Activated CD4-positive, alpha-beta T cell treated with anti-CD3 and anti-CD28 coated beads, Interleukin-2, amount 50 U/mL, for 16 hours (primary cell): ENCODE measurements around the gene SDHA.
"Not testable (repeated sequence)": the region's sequence is repeated elsewhere in the genome, so short reads cannot be mapped to it uniquely, and the experiment has no call there.

Experiments
- DNase-seq: peaks from one replicate; pipeline ENCODE4 v3.0.0-alpha.2; 2020

The SDHA gene

GRCh38 chr5:186091-187041 is 31.8 kb upstream of the SDHA start:
- no peak for DNase-seq

- no peak for DNase-seq
Observed at GRCh38 chr5:187042-187431, 31.1 kb upstream of the SDHA start.

GRCh38 chr5:187617-188451 is 30.3 kb upstream of the SDHA start:
- no peak for DNase-seq

GRCh38 chr5:188488-189481 is 29.3 kb upstream of the SDHA start:
- peak; percentile 91 for DNase-seq

- DNase-seq, result no peak
Observed at GRCh38 chr5:189486-189885, 28.6 kb upstream of the SDHA start.

GRCh38 chr5:189976-190365 is 28.1 kb upstream of the SDHA start:
- no peak for DNase-seq

- no peak for DNase-seq
Observed at GRCh38 chr5:190366-191035, 27.6 kb upstream of the SDHA start.

GRCh38 chr5:191036-191948 is 26.8 kb upstream of the SDHA start, which contains the start of gene LRRC14B:
Gene LRRC14B, plus strand, starts transcription at chr5:191495. Its CDS starts 44 bp downstream, at chr5:191539.
- no peak for DNase-seq

- DNase-seq, result no peak
Observed at GRCh38 chr5:191949-192690, 26.0 kb upstream of the SDHA start.

- DNase-seq, result no peak
Observed at GRCh38 chr5:192691-192969, 25.5 kb upstream of the SDHA start.

- DNase-seq, result no peak
Observed at GRCh38 chr5:192970-193831, 24.9 kb upstream of the SDHA start.

- no peak for DNase-seq
Observed at GRCh38 chr5:194102-194501, 24.0 kb upstream of the SDHA start.

- DNase-seq, result no peak
Observed at GRCh38 chr5:194603-195209, 23.4 kb upstream of the SDHA start.

- no peak for DNase-seq
Observed at GRCh38 chr5:195401-196160, 22.5 kb upstream of the SDHA start.

GRCh38 chr5:196350-196749 is 21.8 kb upstream of the SDHA start:
- no peak for DNase-seq

- DNase-seq, result not testable (repeated sequence)
Observed at GRCh38 chr5:197031-197430, 21.1 kb upstream of the SDHA start.

GRCh38 chr5:197892-198489 is 20.1 kb upstream of the SDHA start:
- no peak for DNase-seq
